Osteocyte (in vitro differentiated cells): ENCODE measurements around the gene TTC7B. TPM values are rescaled to one million over a fixed set of nuclear protein-coding genes. Genes with fewer than 3 reads are reported as not detected.

Experiments used
- DNase-seq: peaks from one replicate; pipeline ENCODE4 v3.0.0; 2021; ENCODE audit warnings: mixed read lengths; ENCODE audit not compliant: unreplicated experiment; ENCODE audit errors: extremely low spot score
- H3K27ac Mint-ChIP-seq: one replicate; pipeline ENCODE4 v1.8.0; 2021; ENCODE audit warnings: mild to moderate bottlenecking, mixed read lengths; ENCODE audit not compliant: unreplicated experiment
- H3K27me3 Mint-ChIP-seq: one replicate; pipeline ENCODE4 v1.8.0; 2021; ENCODE audit warnings: mixed read lengths; ENCODE audit not compliant: unreplicated experiment
- H3K36me3 Mint-ChIP-seq: one replicate; pipeline ENCODE4 v1.8.0; 2021; ENCODE audit warnings: mixed read lengths; ENCODE audit not compliant: unreplicated experiment
- H3K4me1 Mint-ChIP-seq: one replicate; pipeline ENCODE4 v1.8.0; 2021; ENCODE audit warnings: mixed read lengths; ENCODE audit not compliant: unreplicated experiment
- H3K4me3 Mint-ChIP-seq: one replicate; pipeline ENCODE4 v1.8.0; 2021; ENCODE audit warnings: mild to moderate bottlenecking, moderate library complexity, mixed read lengths; ENCODE audit not compliant: unreplicated experiment
- H3K9me3 Mint-ChIP-seq: one replicate; pipeline ENCODE4 v1.8.0; 2021; ENCODE audit warnings: mixed read lengths; ENCODE audit not compliant: unreplicated experiment
- total RNA-seq: library from RNA; stranded (reverse); gene quantifications from 2 replicates; pipeline ENCODE4 v1.2.1, GENCODE V29; 2021
- TF ChIP-seq, protein P1 (sequence below): fragments of 200-600 bp; sonication (generic); IDR thresholded peaks from 2 replicates; pipeline ENCODE4 v1.5.0; 2021; ENCODE audit warnings: antibody characterized with exemption, mild to moderate bottlenecking, moderate library complexity

The TTC7B gene
- total RNA-seq, 1 donor from 2014 or later = 43.2 TPM

- Mint-ChIP-seq H3K4me1 (peaks cover 3% of the 10 kb centered on the region), H3K27me3 (no peaks in the 10 kb centered on the region), H3K27ac (no peak overlapping the region), H3K9me3 (no peaks in the 10 kb centered on the region), H3K36me3 (no peaks in the 10 kb centered on the region), H3K4me3 (no peak overlapping the region)
- TF ChIP-seq, protein P1, sequence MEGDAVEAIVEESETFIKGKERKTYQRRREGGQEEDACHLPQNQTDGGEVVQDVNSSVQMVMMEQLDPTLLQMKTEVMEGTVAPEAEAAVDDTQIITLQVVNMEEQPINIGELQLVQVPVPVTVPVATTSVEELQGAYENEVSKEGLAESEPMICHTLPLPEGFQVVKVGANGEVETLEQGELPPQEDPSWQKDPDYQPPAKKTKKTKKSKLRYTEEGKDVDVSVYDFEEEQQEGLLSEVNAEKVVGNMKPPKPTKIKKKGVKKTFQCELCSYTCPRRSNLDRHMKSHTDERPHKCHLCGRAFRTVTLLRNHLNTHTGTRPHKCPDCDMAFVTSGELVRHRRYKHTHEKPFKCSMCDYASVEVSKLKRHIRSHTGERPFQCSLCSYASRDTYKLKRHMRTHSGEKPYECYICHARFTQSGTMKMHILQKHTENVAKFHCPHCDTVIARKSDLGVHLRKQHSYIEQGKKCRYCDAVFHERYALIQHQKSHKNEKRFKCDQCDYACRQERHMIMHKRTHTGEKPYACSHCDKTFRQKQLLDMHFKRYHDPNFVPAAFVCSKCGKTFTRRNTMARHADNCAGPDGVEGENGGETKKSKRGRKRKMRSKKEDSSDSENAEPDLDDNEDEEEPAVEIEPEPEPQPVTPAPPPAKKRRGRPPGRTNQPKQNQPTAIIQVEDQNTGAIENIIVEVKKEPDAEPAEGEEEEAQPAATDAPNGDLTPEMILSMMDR = no peak
- DNase-seq = no peak
Observed at GRCh38 chr14:90514015-90514398, 302.2 kb downstream of the TTC7B start.

GRCh38 chr14:90513161-90514014, 302.8 kb downstream of the TTC7B start:
- TF ChIP-seq, protein P1 = no peak
- DNase-seq = no peak
- no peak overlapping the region for H3K4me3 Mint-ChIP-seq
- H3K9me3 Mint-ChIP-seq = no peaks in the 10 kb centered on the region
- peaks cover 3% of the 10 kb centered on the region for H3K4me1 Mint-ChIP-seq
- no peak overlapping the region for H3K27ac Mint-ChIP-seq
- no peaks in the 10 kb centered on the region for H3K27me3 Mint-ChIP-seq
- no peaks in the 10 kb centered on the region for H3K36me3 Mint-ChIP-seq

- Mint-ChIP-seq H3K27me3 (peaks cover 4% of the 10 kb centered on the region), H3K27ac (no peak overlapping the region), H3K9me3 (no peaks in the 10 kb centered on the region), H3K4me3 (no peak overlapping the region), H3K4me1 (peaks cover 3% of the 10 kb centered on the region), H3K36me3 (no peaks in the 10 kb centered on the region)
- DNase-seq = no peak
- TF ChIP-seq, protein P1 = no peak
Observed at GRCh38 chr14:90512329-90512991, 303.8 kb downstream of the TTC7B start.

- TF ChIP-seq, protein P1 = no peak
- no peaks in the 10 kb centered on the region for H3K36me3 Mint-ChIP-seq
- peaks cover 3% of the 10 kb centered on the region for H3K4me1 Mint-ChIP-seq
- no peak overlapping the region for H3K27ac Mint-ChIP-seq
- no peaks in the 10 kb centered on the region for H3K9me3 Mint-ChIP-seq
- no peak overlapping the region for H3K4me3 Mint-ChIP-seq
- DNase-seq = no peak
- H3K27me3 Mint-ChIP-seq = peaks cover 5% of the 10 kb centered on the region
Observed at GRCh38 chr14:90511795-90512328, 304.4 kb downstream of the TTC7B start.

DNA sequence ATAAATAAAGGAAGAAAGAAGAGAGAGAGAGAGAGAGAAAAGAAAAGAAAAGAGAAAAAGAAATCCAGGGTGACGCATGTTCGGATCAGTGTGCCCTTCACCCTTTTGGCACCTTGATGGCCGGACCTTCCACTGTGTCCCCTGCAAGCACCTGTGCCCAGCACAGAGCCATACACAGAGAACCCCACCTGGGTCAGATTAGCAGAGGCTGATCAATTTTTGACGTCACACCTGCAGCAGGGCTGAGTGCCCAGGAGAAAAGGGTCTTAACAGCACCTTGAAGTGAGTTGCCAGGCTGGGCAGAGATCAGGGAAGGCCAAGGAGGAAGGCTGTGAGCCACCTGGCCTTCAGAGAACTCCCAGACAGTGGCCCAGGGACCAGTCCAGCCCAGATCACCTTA, 305.0 kb downstream of the TTC7B start:
- no peak for DNase-seq
- Mint-ChIP-seq H3K36me3 (no peaks in the 10 kb centered on the region), H3K4me3 (no peak overlapping the region), H3K27ac (no peak overlapping the region), H3K9me3 (no peaks in the 10 kb centered on the region), H3K4me1 (peaks cover 3% of the 10 kb centered on the region), H3K27me3 (peaks cover 5% of the 10 kb centered on the region)
- TF ChIP-seq, protein P1 = no peak
